Endothelial cell (in vitro differentiated cells): ENCODE results near the gene EPS8L1. TPM values are rescaled to one million over a fixed set of nuclear protein-coding genes. Genes with fewer than 3 reads are reported as not detected.

ENCODE experiments used
- DNase-seq: peaks from one replicate; pipeline ENCODE4 v3.0.0; 2021; ENCODE audit warnings: low spot score
- H3K27ac Mint-ChIP-seq: one replicate; pipeline ENCODE4 v1.8.0; 2021; ENCODE audit warnings: mixed read lengths, inconsistent platforms; ENCODE audit not compliant: unreplicated experiment
- H3K27me3 Mint-ChIP-seq: one replicate; pipeline ENCODE4 v1.8.0; 2021; ENCODE audit warnings: mild to moderate bottlenecking, moderate library complexity, mixed read lengths, inconsistent platforms; ENCODE audit not compliant: unreplicated experiment
- H3K36me3 Mint-ChIP-seq: one replicate; pipeline ENCODE4 v1.8.0; 2021; ENCODE audit warnings: mild to moderate bottlenecking, low read depth, mixed read lengths, inconsistent platforms; ENCODE audit not compliant: unreplicated experiment
- H3K4me1 Mint-ChIP-seq: one replicate; pipeline ENCODE4 v1.8.0; 2021; ENCODE audit warnings: mild to moderate bottlenecking, mixed read lengths, inconsistent platforms; ENCODE audit not compliant: unreplicated experiment
- H3K4me3 Mint-ChIP-seq: one replicate; pipeline ENCODE4 v1.8.0; 2021; ENCODE audit warnings: mild to moderate bottlenecking, mixed read lengths, inconsistent platforms; ENCODE audit not compliant: unreplicated experiment
- H3K9me3 Mint-ChIP-seq: one replicate; pipeline ENCODE4 v1.8.0; 2021; ENCODE audit warnings: mixed read lengths, inconsistent platforms; ENCODE audit not compliant: unreplicated experiment
- total RNA-seq: library from RNA; stranded (reverse); fragmentation: NEBNext Ultra II Directional; extraction: Animal tissue kit (Norgen Biotek cat#: 25700); gene quantifications from one replicate; pipeline ENCODE4 v1.2.1, GENCODE V29; 2021; ENCODE audit not compliant: unreplicated experiment
- TF ChIP-seq, protein P1 (sequence below): fragments of 200-600 bp; sonication (generic); IDR thresholded peaks from one replicate; pipeline ENCODE4 v1.5.0; 2021; ENCODE audit warnings: antibody characterized with exemption; ENCODE audit not compliant: unreplicated experiment

The EPS8L1 gene
- total RNA-seq, 1 donor from 2014 or later, result 24.6 TPM

DNA sequence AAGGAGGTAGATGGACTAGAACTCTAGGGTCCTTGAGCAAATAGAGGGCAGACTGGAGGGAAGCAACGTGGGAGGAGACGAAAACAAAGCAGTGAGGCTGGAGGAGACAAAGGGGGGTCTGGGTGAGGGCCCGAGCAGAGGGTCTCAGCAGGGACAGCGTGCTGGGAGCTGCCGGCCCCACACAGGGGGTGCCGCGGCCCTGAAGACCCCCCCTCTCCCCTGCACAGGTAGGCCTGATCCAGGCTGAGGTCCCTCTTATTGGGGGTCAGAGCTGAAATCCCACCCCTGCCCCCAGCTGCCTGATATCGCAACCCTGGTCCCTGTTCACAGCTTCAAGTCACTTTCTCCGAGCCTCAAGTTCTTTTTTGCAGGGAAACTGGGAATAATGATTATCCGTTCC is 8.7 kb downstream of the EPS8L1 start:
- H3K27me3 Mint-ChIP-seq, result peaks cover 46% of the 10 kb centered on the region
- peak overlapping the region; percentile 56 for H3K4me3 Mint-ChIP-seq
- H3K4me1 Mint-ChIP-seq, result peaks cover 27% of the 10 kb centered on the region

DNA sequence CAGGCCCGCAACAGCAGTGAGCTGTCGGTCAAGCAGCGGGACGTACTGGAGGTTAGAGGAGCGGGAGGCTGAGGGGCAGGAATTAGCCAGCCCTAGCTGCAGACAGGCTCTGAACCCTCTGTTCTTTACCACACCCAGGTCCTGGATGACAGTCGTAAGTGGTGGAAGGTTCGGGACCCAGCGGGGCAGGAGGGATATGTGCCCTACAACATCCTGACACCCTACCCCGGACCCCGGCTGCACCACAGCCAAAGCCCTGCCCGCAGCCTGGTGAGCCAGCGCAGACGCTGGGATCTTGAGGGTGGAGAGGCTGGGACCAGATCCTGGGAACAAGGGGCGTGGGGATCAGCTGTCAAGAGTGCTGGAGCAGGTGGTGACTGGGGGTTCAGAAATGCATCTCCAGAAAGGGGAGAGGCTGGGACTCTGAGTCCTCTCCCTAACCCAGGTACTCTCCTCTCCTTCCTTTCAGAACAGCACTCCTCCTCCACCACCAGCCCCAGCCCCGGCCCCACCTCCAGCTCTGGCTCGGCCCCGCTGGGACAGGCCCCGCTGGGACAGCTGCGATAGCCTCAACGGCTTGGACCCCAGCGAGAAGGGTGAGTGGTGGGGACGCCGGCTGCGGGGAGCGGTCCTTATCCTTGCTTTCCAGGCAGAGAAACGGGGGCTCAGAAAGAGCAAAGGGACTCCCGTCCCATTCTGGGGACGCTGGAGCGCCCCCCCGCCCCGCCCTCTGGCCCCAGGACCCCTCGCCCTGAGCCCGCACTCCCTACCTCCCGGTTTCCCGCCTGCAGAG is 10.4 kb downstream of the EPS8L1 start:
- DNase-seq, result no peak

More for the DNA sequence above, 8.7 kb downstream of the EPS8L1 start:
- Mint-ChIP-seq H3K9me3 (no peaks in the 10 kb centered on the region), H3K36me3 (peaks cover 19% of the 10 kb centered on the region), H3K27ac (peak overlapping the region; percentile 13)
- TF ChIP-seq, protein P1, sequence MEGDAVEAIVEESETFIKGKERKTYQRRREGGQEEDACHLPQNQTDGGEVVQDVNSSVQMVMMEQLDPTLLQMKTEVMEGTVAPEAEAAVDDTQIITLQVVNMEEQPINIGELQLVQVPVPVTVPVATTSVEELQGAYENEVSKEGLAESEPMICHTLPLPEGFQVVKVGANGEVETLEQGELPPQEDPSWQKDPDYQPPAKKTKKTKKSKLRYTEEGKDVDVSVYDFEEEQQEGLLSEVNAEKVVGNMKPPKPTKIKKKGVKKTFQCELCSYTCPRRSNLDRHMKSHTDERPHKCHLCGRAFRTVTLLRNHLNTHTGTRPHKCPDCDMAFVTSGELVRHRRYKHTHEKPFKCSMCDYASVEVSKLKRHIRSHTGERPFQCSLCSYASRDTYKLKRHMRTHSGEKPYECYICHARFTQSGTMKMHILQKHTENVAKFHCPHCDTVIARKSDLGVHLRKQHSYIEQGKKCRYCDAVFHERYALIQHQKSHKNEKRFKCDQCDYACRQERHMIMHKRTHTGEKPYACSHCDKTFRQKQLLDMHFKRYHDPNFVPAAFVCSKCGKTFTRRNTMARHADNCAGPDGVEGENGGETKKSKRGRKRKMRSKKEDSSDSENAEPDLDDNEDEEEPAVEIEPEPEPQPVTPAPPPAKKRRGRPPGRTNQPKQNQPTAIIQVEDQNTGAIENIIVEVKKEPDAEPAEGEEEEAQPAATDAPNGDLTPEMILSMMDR, result no peak
- no peak for DNase-seq

DNA sequence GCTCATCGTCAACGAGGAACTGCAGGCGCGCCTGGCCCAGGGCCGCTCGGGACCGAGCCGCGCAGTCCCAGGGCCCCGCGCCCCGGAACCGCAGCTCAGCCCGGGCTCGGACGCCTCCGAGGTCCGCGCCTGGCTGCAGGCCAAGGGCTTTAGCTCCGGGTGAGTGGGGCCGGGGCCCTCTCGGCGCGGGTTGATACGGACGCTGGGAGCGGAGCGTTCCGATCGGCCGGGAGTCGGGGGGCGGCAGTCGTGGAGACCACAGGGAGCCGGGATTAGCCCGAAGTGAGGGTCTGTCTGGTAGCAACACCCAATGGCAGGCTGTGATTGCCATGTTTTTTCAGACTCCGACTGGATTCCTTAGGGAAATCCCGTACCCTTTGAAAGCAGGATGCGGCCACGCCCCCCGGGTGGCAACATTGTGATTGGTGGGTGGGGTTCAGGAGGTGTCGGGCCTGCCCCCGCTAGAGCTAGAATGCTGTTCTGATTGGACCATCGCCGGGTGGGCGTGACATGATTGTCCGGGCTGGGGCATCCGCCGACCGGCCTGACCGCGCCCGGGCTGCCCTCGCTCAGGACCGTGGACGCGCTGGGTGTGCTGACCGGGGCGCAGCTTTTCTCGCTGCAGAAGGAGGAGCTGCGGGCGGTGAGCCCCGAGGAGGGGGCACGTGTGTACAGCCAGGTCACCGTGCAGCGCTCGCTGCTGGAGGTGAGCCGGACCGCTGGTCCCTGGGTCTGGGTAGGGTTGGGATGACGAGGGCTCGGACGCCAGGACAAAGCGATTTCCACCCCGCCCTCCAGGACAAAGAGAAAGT is 11.3 kb downstream of the EPS8L1 start:
- DNase-seq, result peak; percentile 96
- peak overlapping the region; percentile 93 for H3K4me3 Mint-ChIP-seq
- H3K4me1 Mint-ChIP-seq, result peaks cover 24% of the 10 kb centered on the region
- peaks cover 44% of the 10 kb centered on the region for H3K27me3 Mint-ChIP-seq
- H3K36me3 Mint-ChIP-seq, result peaks cover 31% of the 10 kb centered on the region
- peak overlapping the region; percentile 44 for H3K27ac Mint-ChIP-seq
- no peaks in the 10 kb centered on the region for H3K9me3 Mint-ChIP-seq
- TF ChIP-seq, protein P1, result no peak

More for the DNA sequence above, 10.4 kb downstream of the EPS8L1 start:
- peaks cover 24% of the 10 kb centered on the region for H3K4me1 Mint-ChIP-seq
- H3K4me3 Mint-ChIP-seq, result peak overlapping the region; percentile 86
- H3K9me3 Mint-ChIP-seq, result no peaks in the 10 kb centered on the region
- H3K27me3 Mint-ChIP-seq, result peaks cover 46% of the 10 kb centered on the region
- no peak overlapping the region for H3K27ac Mint-ChIP-seq
- TF ChIP-seq, protein P1, result no peak
- H3K36me3 Mint-ChIP-seq, result peaks cover 31% of the 10 kb centered on the region

DNA sequence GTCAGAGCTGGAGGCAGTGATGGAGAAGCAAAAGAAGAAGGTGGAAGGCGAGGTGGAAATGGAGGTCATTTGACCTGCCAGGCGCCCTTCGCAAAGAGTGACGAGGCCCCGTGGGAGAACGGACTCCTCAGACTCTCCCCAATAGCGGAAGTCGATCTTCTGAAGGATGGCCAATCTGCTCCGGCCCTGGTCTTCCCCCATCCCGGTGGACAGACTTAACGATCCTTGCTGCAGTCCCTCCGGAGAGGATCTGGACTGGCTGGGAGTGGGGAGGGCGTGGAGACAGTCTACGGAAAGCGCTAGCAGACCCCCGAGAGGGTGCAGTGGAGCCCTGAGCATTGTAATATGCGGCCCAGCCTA is 11.9 kb downstream of the EPS8L1 start:
- Mint-ChIP-seq H3K4me1 (peaks cover 24% of the 10 kb centered on the region), H3K4me3 (peak overlapping the region; percentile 93), H3K27ac (peak overlapping the region; percentile 44), H3K27me3 (peaks cover 41% of the 10 kb centered on the region), H3K36me3 (peaks cover 31% of the 10 kb centered on the region), H3K9me3 (no peaks in the 10 kb centered on the region)
- no peak for DNase-seq
- TF ChIP-seq, protein P1, result no peak
